ENCODE measurements around the gene CENPP.

GRCh38 chr9:92522983-92523970 is 197.5 kb downstream of the CENPP start:
- TF ChIP-seq FOXM1 (IDR thresholded peaks at IDR 0.05; ENCODE audit: borderline replicate concordance) (no peak), CTBP1 (IDR thresholded peaks at IDR 0.05; ENCODE audit: borderline replicate concordance) (no peak), LEF1 (IDR thresholded peaks at IDR 0.05; ENCODE audit: borderline replicate concordance) (no peak), HDGF (IDR thresholded peaks at IDR 0.05; ENCODE audit: borderline replicate concordance) (no peak), NFRKB (IDR thresholded peaks at IDR 0.05) (no peak), SP1 (IDR thresholded peaks at IDR 0.05) (no peak), FOXK2 (IDR thresholded peaks at IDR 0.05) (no peak), ELF4 (IDR thresholded peaks at IDR 0.05) (no peak), ARNT (IDR thresholded peaks at IDR 0.05) (no peak), SUZ12 (IDR thresholded peaks at IDR 0.05) (no peak), ZNF384 (IDR thresholded peaks at IDR 0.05) (no peak)
